ENCODE data around the gene RIC3.

RIC3 gene, protein sequence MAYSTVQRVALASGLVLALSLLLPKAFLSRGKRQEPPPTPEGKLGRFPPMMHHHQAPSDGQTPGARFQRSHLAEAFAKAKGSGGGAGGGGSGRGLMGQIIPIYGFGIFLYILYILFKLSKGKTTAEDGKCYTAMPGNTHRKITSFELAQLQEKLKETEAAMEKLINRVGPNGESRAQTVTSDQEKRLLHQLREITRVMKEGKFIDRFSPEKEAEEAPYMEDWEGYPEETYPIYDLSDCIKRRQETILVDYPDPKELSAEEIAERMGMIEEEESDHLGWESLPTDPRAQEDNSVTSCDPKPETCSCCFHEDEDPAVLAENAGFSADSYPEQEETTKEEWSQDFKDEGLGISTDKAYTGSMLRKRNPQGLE

DNA sequence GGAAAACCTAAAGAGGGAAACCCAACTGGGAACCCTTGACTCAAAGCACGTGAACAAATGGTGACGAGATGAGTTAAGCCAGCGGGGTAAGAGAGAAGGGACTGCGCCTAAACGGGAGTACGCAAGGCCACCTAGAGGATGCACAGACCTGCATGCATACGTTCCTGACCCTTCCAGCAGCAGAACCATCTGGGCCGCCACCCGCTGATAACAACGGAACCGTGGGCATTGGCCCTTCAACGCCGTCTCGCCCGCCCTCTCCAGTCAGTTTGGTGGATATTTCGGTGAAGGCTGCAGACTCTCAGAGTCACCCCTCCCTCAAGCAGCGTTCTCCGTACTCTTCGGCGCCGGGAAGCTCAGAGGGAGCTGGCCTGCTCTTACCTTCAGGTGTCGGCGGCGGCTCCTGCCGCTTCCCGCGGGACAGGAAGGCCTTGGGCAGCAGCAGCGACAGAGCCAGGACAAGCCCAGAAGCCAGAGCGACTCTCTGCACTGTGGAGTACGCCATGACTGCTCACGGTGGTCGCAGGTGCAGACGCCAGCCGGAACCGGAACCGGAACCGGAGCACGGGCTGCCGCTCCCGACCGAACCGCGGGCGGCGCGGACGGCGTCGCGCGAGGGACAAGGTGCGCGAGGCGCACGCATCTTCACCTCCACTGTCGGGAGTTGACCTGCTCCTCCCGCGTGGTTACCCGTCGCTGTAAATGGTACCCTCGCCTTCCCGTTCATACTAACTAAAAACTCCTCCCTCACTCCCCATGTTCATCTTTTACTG lies at the start of gene RIC3:
Gene RIC3, minus strand, starts transcription at position 541 of the 773 bp plus-strand sequence. Its CDS starts 36 bp downstream, at position 505.
- DNase-seq (ENCODE audit: low spot score): no peak

DNA sequence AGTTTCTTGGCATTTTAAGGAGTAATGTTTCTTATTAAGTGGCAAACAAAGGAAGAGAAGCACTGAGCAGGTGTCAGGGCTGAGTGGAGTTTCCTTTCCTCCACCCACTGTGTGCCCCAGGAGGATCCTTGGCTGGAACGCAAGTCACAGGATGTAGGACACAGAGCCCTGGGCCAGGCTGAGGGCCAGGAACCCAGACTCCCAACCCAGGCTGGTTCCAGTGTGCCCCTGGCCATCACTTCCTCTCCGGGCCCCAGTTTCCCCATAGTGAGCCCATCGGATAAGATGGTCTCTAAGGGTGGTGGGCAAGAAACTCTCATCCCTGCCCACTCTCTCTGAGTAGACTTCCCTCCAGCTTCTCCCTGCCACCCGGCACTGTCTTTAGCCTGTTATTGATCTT lies 49.6 kb upstream of the RIC3 start:
- no peak for DNase-seq (ENCODE audit: low spot score)

DNA sequence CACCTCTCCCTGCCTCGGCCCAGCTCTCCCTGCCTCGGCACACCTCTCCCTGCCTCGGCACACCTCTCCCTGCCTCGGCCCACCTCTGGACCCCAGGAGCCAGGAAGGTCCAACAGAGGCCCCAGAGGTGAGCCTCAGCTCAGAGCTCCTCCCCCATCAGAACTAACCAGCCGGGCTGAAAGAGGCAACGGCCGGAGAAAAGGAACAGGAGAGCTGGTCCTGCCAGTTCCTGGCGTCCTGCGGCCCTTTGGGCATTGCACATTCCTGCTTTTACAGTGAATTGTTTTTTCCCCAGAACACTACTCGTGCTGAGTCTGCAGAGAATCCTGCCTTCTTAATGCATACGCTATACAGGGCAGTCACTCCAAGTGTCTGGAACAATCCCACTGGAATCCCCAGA lies 49.1 kb upstream of the RIC3 start:
- no peak for DNase-seq (ENCODE audit: low spot score)

DNA sequence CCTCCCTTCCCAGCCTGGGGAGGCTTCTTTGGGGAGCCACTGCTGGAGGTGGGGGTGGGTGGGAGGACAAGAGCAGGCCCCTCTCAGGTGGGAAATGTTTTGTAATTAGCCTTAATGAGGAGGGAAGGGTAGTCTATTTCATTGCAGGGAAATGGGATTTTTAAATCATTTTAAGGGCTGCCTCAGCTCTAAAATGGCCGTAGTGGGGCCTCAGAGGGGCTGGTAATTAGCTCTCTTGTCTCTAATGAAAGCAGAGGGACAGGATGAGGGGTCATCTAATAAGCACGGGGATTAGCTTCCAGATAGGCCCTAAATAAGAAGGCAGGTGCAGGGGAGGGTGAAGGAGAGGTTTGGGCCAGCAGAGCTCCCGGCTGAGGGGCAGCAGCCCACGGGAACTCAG lies 48.3 kb upstream of the RIC3 start:
- DNase-seq (ENCODE audit: low spot score): no peak

DNA sequence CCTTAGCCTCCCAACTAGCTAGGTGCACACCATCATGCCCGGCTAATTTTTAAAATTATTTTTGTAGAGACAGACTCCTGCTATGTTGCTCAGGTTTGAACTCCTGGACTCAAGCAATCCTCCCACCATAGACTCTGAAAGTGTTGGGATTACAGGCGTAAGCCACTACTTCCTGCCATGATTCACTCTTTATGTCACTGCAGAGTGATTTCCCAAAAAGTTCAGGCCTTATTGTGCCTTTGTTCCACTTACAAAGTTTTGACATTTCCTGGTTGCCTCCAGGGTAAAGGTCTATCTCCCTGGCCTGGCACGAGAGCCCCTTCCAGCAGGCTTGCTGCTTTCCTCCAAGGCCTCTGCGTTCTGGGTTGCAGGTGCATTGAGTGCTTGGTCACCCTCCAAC lies 44.6 kb upstream of the RIC3 start:
- no peak for DNase-seq (ENCODE audit: low spot score)

DNA sequence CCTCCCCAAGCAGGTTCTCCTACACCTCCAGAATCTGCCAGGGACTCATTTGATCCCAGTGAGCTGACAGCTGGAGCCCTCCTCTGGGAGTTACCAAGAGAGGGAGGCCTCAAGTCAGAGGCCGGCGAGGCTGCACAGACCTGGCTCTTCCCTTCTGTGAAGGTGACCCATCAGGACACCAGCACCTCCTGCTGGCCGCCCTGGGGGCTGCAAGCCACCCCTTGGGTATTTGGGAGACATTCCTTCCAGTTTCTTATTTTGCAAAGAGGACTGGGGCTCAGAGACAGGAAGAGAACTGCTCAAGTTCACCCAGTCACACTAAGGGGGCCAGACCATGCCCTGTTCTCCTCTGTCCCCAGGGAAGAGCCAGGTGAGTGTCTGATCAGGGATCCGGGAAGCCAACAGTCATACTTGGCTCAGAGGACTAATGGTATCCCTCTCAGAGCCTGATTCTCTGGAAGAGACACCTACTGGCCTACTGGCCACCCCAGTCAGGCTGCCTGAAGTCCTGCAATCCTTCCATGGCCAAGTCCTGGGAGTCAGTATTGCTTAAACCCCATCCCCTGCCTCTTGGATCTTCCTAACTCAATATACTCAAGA lies 40.5 kb upstream of the RIC3 start:
- DNase-seq (ENCODE audit: low spot score): no peak

DNA sequence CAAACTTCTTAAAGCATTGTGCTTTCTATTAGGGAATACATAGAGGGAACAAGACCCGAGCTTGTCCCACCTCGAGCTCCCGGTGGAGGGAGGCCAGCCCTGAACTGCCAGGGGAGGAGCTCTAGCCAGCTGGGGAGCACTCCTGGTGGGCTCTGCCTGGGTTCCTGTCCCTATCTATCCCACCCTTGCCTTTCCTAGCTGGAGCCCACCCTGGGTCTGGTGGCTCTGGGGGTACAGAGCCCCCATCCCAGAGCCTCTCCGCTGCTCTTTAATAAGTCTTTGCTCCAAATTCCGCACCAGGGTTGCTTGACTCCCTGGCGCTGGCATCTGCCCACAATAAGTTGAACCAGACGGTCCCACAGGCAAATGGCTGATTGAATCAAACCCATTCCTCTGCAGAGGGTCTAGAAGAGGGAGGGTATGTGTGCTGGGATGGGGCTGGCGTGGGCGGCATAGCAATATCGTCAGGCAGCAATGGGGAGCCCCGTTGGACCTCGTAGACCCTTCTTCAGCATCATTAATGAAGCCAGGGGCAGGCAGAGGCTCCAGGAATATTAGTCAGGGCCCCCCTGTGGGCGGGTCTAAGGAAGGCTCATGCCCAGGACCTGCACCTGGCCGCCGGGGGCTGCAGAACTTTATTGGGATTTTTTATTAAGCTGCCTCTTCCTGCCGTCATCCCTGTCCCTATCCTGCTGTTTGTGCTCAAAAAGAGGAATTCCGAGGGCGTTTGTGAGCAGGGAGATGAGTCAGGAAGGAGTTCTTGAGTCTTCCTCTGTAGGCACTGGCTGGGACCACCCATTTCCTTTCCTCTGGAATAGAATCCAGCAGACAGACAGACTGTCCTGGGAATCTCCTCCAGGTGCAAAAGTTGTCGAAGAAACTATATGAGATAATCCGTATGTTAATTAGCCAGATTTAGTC lies 38.5 kb upstream of the RIC3 start:
- DNase-seq (ENCODE audit: low spot score): no peak

DNA sequence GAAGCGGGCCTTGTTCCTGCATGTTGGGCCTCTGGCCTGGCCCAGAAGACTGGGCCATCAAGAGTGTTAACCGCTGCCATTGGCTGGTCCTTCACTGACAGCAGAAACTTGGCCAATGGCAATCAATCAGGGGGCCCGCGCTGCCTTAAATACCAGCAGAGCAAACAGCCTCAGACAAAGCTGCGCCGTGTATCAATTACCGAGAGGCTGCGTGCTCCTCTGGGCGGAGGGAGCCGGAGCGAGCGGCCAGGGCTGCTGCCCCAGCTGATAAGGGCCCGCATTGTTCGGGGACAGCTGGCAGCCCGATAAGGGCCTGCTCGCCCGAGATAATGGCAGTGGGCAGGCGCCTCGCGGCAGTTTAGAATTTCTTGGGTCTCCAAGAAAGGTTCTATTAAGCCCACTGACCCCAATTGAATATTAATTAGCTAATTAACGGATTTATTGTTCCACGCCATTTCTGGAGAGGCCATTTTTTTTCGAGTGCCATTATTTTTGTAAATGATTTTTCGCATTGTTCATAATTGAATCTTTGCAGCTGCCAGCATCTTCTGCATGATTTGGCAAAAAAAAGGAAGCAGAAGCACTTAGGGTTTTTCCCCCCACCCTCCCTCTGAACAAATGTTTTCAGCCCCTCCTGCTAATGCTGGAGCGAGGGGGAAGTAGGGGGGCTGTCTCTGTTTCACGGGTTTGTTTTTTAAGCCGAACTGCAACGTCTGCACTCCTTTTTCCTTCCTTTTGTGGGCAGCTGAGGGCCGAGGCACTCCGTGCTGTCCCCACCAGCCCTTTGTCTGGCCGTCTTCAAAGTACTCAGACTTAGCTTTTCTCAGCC lies 37.6 kb upstream of the RIC3 start:
- DNase-seq (ENCODE audit: low spot score): no peak

DNA sequence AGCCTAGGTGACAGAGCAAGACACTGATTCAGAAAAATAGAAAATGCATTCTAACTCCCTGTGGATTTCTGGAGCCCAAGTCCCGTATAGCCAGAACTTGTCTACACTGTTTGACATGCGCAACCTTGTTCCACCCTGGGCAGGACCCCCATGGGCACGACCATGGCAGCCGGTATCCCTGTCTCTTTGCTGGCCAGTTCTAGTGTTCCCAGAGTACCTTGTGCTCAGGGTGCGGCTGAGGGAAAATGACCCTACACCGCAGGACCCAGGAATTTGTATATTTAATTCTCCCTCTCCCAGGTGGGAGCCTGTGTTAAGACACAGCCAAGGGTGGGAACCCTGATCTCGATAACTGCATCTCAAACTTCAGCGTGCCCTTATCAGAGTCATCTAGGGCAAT lies 36.7 kb upstream of the RIC3 start:
- DNase-seq (ENCODE audit: low spot score): no peak

DNA sequence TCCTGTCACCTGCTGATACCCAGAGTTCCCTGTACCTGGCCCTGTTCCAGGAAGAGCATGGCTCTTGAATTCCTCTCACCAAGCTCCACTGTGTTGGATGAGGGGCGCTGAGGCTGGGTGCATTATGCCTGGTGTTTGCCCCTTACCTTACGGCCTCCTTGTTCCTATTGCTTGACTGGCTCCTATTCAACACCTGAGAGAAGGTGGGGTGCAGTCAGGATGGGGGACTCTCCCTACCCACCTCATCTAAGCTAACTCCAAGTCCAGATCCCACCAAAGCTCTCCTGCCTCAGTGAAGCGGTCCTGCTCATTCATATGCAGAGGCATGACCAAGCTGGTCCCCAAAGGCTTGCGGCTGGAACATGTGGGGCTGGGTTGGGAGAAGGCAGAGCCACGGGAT lies 35.8 kb upstream of the RIC3 start:
- DNase-seq (ENCODE audit: low spot score): no peak

DNA sequence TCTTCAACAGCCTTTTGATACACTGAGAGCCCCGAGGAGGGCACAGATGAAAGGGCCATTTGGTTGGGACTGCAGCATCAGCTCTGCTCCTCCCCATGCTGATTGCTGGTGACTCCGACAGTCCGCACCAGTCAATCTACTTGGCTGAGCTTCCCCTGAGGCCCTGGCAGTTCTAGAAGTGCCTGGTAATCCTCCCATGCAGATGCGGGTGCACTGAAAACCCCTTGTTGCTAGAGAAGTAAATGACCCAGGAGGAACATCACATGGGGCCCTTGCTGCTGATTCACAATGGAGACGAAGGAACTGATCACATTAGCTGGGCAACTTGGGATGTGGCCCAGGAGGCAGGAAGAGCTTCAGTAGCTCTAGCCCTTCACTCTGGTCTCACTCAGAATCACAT lies 35.2 kb upstream of the RIC3 start:
- DNase-seq (ENCODE audit: low spot score): no peak

DNA sequence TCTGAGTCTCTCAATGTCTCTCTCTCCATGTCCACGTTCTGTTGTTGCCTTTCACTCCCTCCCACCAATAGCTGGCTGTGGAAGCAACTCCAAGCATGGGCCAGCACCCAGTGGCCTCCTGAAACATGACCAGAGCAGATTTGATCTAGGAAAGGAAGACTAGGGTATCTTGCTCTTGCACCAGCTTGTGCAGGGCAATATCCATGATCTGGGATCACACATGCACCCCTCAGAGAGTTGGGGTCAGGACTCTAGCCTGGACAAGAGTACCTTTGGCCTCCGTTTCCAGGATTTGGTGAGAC lies 34.5 kb upstream of the RIC3 start:
- no peak for DNase-seq (ENCODE audit: low spot score)

DNA sequence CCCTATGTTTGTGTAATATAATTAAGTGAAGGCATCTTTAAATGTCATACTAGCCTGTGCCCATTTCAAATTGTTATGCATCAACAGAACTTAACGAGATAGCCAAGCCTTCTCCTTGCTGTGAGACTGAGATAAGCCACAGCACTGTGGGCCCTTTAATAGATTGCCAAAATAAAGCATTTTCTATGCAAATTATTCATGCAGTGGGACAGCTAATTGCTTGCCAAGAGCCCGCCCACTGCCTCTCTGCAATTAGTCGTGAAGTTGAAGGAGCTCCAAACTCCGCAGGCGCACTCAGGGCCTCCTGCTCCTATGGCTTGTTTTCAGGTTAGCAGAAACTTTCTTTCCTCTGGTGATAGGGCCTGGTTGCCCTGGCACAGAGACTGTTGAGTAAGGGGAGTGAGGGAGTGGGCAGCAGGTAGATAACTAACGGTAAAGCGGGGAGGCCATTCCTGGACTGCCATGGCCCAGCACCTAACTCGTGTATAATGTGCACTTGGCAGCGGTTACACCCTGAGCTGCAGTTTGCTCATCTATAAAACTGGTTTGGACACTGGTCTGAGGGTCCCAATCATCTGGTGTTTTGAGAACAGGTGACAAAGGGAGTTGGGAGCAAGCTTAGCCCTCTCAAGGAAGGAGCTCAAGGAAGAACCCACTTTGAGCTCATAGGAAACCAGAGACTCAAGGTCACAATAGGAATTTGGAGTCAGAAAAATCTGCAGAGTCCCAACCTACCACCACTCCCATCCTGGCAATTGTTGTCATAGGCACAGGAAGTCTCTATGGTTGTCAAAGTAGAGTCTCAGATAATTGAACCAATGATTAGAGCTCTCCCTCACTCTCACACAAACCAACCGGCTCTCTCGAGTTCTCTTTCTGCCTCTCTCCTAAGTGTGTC lies 33.9 kb upstream of the RIC3 start:
- no peak for DNase-seq (ENCODE audit: low spot score)

DNA sequence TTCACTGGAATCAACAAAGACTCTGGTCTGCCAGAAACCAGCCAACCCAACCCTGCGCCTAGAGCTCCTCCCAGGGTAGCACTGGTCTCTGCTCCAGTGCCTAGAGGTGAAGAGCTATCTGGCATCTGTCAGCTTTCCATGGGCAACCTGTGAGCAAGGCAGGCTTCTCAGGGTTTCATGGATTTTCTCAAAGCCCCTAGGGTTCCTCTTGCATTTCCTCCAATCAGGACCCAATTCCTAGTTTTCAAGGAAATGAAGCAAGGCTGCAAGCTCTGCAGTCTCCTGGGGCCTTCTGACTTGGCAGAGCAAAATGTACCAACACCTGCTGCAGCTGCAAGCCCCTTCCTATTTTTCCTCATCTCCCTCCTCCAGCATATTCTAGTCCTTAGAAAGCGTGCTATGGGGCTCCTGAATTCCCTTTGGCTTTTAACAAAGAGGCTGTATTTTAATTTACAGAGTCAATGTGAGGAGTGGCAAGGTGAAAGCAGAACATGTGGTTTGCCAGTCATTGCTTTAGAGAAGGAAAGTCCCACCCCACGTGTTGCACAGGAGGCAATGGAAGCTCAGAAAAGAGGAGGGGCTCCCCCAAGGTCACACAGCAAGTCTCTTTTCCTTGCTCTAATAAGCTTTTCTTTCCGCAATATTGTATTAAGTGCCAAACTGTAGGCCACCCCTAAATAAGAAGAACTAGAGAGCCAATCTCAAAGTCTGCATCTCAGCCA lies 33.0 kb upstream of the RIC3 start:
- no peak for DNase-seq (ENCODE audit: low spot score)

DNA sequence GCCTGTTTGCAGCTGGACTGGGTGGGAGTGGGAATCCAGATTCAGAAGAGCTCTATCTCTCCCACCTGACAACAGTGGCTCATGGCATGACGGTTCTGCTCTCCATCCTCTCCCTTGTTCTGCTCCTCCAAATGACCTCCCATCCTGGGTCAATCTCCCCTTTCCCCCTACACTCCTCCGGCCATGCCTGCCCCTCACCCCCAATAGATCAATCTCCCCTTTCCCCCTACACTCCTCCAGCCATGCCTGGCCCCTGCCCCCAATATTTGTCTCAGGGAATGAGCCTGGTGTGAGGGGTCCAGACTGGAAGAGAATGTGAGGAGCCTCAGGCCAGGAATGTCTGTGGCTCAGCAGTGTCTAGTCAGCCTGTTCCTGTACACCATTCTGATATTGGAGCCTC lies 30.9 kb upstream of the RIC3 start:
- DNase-seq (ENCODE audit: low spot score): no peak

DNA sequence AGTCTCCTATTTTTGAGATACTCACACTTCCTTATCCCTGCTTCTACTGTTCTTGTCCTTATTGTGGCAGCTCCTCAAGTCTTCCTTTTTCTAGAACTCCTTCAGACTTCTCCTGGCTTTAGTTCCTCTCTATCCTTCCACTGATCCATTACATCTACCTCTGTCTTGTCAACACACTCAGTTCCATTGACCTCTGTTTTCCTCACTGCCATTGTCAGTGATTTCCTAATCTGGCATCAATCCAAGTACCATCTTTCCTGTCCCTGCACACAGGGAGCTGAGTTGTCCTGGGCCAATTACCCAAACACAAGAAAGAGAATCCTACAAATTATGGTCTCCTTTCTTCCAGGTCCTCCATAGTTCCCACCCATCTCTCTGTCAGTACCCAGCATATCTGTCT lies 27.9 kb upstream of the RIC3 start:
- no peak for DNase-seq (ENCODE audit: low spot score)

DNA sequence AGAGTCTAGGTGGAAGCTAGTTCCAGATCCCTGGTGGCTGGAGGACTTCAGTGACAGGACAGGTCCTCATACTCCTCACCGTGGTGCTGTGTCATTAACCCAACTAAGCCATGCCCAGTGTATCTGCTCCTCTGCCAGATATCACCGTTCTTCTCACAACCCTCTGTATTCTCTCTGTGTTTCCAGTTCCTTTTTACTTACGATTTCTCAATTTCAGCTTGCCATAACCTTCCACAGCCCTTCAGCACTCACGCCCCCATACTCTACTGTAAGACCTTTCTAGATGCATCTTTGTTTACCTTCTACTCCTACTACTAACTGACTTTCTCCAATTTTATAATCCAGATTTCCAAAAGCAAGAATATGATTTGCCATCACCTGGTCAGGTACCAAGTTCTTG lies 26.1 kb upstream of the RIC3 start:
- no peak for DNase-seq (ENCODE audit: low spot score)

DNA sequence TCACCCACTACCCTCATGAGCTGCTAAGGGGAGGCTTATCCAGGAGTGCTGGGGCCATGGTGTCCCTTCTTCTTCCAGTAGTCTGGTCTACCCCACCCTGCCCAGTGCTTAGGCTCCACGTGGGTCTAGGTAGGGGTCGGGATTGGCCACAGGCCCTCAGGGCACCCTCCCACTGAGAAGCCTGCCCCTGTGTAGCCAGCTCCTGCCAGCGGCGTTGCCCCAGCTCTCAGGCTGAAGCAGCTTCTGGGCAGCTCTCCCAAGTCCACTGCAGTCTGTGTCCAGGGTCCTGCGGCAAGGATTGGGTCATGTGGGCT lies 24.0 kb upstream of the RIC3 start:
- DNase-seq (ENCODE audit: low spot score): no peak

DNA sequence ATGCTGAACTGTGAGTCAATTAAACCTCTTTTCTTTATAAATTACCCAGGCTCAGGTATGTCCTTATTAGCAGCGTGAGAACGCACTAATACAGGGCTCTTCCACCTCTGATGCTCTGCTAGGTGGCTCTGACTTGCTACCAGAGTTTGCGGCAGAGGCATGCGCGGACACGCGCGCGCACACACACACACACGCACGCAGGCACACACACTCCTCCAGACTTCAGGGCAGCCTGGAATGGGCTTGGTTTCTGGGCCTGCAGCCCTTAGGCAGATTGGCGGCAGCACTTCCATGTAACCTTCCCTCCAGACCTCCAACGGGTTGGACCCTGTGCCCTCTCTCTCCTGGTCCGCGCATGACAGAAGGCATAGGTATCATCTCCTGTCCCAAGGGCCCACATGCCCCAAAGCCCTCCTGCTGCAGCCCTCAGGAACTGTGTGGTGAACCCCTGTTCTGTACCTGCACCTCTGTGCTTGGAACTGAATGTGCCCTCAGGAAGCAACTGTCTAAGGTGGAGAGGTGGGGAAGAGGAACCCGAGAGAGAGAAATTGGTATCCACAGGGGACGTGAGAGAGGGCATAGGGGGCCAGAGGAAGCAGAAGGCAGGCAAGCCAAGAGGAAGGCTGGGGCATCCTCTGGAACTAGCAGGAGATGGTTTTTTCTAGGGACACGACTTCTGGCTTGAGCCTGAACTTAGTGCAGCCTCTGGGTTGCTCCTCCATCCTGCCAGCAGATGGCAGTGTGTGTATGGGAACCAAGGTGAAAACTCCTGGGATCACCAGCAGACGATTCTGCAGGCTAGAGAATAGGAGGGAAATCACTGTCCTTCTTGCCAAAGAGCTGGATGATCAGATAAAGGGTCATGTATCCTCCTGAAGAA lies 23.4 kb upstream of the RIC3 start:
- peak; percentile 85 for DNase-seq (ENCODE audit: low spot score)
